ENCODE results near the gene GLOD4.
"Not testable (repeated sequence)": the region's sequence is repeated elsewhere in the genome, so short reads cannot be mapped to it uniquely, and the experiment has no call there.

GLOD4 gene

DNA sequence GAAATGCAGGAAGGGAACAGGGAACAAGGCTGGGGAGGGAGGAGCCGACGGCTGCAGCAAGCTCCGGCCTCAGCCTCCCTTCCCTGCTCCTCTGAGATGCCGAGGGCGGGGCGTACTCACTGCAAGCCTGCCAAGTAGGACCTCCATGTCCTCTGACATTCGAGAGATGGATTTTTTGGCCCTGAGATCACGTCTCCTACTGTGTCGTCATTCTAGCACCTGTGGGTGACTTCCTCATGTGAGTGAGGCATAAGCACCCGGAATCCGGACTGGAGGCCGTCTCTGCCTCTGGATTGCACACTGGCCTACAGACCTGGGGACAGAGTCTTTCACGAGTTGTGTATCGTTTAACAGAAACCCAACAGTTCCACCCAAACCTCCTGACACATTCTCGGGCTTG lies 14.5 kb upstream of the GLOD4 start:
- DNase-seq (ENCODE audit: low read depth), result no peak
- H3K4me3 ChIP-seq (ENCODE audit: control insufficient read depth, low read depth, low read length), result no peak overlapping the region
- TF ChIP-seq, protein P1, sequence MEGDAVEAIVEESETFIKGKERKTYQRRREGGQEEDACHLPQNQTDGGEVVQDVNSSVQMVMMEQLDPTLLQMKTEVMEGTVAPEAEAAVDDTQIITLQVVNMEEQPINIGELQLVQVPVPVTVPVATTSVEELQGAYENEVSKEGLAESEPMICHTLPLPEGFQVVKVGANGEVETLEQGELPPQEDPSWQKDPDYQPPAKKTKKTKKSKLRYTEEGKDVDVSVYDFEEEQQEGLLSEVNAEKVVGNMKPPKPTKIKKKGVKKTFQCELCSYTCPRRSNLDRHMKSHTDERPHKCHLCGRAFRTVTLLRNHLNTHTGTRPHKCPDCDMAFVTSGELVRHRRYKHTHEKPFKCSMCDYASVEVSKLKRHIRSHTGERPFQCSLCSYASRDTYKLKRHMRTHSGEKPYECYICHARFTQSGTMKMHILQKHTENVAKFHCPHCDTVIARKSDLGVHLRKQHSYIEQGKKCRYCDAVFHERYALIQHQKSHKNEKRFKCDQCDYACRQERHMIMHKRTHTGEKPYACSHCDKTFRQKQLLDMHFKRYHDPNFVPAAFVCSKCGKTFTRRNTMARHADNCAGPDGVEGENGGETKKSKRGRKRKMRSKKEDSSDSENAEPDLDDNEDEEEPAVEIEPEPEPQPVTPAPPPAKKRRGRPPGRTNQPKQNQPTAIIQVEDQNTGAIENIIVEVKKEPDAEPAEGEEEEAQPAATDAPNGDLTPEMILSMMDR (IDR thresholded peaks at IDR 0.05; ENCODE audit: control insufficient read depth, insufficient read depth, low read depth, low read length, missing control alignments), result no peak

GRCh38 chr17:795721-796120 lies 13.6 kb upstream of the GLOD4 start:
- TF ChIP-seq, protein P1 (IDR thresholded peaks at IDR 0.05; ENCODE audit: control insufficient read depth, insufficient read depth, low read depth, low read length, missing control alignments), result no peak
- no peak overlapping the region for H3K4me3 ChIP-seq (ENCODE audit: control insufficient read depth, low read depth, low read length)
- DNase-seq (ENCODE audit: low read depth), result no peak

- no peak for DNase-seq (ENCODE audit: low read depth)
- H3K4me3 ChIP-seq (ENCODE audit: control insufficient read depth, low read depth, low read length), result no peak overlapping the region
- TF ChIP-seq, protein P1 (IDR thresholded peaks at IDR 0.05; ENCODE audit: control insufficient read depth, insufficient read depth, low read depth, low read length, missing control alignments), result no peak
Measured at GRCh38 chr17:795276-795675, 13.2 kb upstream of the GLOD4 start.

- peak; percentile 37 for DNase-seq (ENCODE audit: low read depth)
- TF ChIP-seq, protein P1 (IDR thresholded peaks at IDR 0.05; ENCODE audit: control insufficient read depth, insufficient read depth, low read depth, low read length, missing control alignments), result peak; percentile 86
- H3K4me3 ChIP-seq (ENCODE audit: control insufficient read depth, low read depth, low read length), result no peak overlapping the region
Measured at GRCh38 chr17:794876-795275, 12.8 kb upstream of the GLOD4 start.

GRCh38 chr17:792277-792676 lies 10.2 kb upstream of the GLOD4 start:
- no peak overlapping the region for H3K4me3 ChIP-seq (ENCODE audit: control insufficient read depth, low read depth, low read length)
- TF ChIP-seq, protein P1 (IDR thresholded peaks at IDR 0.05; ENCODE audit: control insufficient read depth, insufficient read depth, low read depth, low read length, missing control alignments), result no peak
- no peak for DNase-seq (ENCODE audit: low read depth)

DNA sequence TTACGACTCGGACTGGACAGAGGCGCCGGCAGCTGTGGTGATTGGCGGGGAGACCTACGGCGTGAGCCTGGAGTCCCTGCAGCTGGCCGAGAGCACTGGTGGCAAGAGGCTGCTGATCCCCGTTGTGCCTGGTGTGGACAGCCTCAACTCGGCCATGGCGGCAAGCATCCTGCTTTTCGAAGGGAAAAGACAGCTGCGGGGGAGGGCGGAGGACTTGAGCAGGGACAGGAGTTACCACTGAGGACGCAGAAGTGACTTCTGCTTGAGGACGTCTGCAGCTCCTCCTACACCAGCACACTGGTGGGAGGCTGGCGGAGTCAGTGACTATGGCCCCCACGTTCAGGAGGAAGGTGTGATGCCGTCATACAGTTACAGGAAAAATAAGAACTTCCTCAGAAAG lies 9.7 kb upstream of the GLOD4 start:
- DNase-seq (ENCODE audit: low read depth), result no peak
- no peak overlapping the region for H3K4me3 ChIP-seq (ENCODE audit: control insufficient read depth, low read depth, low read length)
- TF ChIP-seq, protein P1 (IDR thresholded peaks at IDR 0.05; ENCODE audit: control insufficient read depth, insufficient read depth, low read depth, low read length, missing control alignments), result no peak

DNA sequence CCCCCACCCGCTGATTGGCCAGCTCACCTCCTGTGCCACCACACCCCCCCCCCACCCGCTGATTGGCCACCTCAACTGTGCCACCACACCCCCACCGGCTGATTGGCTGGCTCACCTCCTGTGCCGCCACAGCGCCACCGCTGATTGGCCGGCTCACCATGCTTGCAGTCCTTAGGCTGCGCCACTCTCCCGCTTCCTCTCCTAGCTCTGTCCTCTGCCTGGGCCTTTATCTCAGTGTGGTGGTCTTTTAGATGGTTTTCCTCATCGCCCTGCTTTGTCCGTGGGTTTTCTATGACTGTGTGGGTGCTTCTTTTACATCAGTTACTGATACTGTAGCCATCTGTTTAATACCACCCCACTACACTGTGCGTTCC lies 8.8 kb upstream of the GLOD4 start:
- not testable (repeated sequence) for H3K4me3 ChIP-seq (ENCODE audit: control insufficient read depth, low read depth, low read length); DNase-seq (ENCODE audit: low read depth)

- DNase-seq (ENCODE audit: low read depth); H3K4me3 ChIP-seq (ENCODE audit: control insufficient read depth, low read depth, low read length): not testable (repeated sequence)
Measured at GRCh38 chr17:789931-790873, 8.1 kb upstream of the GLOD4 start.

Data from AG09309 (cell line).